NT2/D1 (cell line): ENCODE data around the gene MEIS1.

Source experiments
- DNase-seq: peaks from one replicate; pipeline ENCODE4 v3.0.0-alpha.2; 2011; ENCODE audit warnings: low read depth, low spot score
- H3K27me3 ChIP-seq: 2 replicates; pipeline ENCODE4 v1.6.0; 2011; ENCODE audit warnings: mild to moderate bottlenecking; ENCODE audit not compliant: insufficient read length, insufficient read depth
- H3K36me3 ChIP-seq: 2 replicates; pipeline ENCODE4 v1.6.1; 2011; ENCODE audit warnings: mild to moderate bottlenecking, low read length, mixed read lengths; ENCODE audit not compliant: insufficient read depth, insufficient read length
- H3K4me1 ChIP-seq: 2 replicates; pipeline ENCODE4 v1.5.1; 2011; ENCODE audit not compliant: insufficient read depth, insufficient read length
- H3K4me3 ChIP-seq: 2 replicates; pipeline ENCODE4 v1.5.1; 2011; ENCODE audit warnings: low read depth; ENCODE audit not compliant: insufficient read length
- H3K9ac ChIP-seq: 2 replicates; pipeline ENCODE4 v1.6.0; 2011; ENCODE audit warnings: low read depth; ENCODE audit not compliant: insufficient read length
- H3K9me3 ChIP-seq: 2 replicates; pipeline ENCODE4 v1.5.1; 2011; ENCODE audit warnings: mild to moderate bottlenecking, low read length; ENCODE audit not compliant: insufficient read depth
- SUZ12 ChIP-seq: IDR thresholded peaks from 2 replicates; pipeline ENCODE4 v1.6.1; 2011; ENCODE audit not compliant: insufficient read length, insufficient read depth; ENCODE audit errors: extremely low read depth
- YY1 ChIP-seq: IDR thresholded peaks from 2 replicates; pipeline ENCODE4 v1.6.1; 2011; ENCODE audit not compliant: insufficient read length, insufficient read depth
- ZNF274 ChIP-seq: IDR thresholded peaks from 2 replicates; pipeline ENCODE4 v1.6.1; 2011; ENCODE audit warnings: mild to moderate bottlenecking, low read depth, low read length

Gene MEIS1

GRCh38 chr2:66448136-66448991 lies 13.4 kb downstream of the MEIS1 start:
- Histone ChIP-seq H3K4me3 (no peak overlapping the region), H3K4me1 (no peaks in the 10 kb centered on the region), H3K9me3 (no peaks in the 10 kb centered on the region), H3K36me3 (no peaks in the 10 kb centered on the region), H3K27me3 (peaks cover 33% of the 10 kb centered on the region), H3K9ac (no peak overlapping the region)
- TF ChIP-seq YY1 = no peak
- no peak for TF ChIP-seq SUZ12
- TF ChIP-seq ZNF274 = no peak
- DNase-seq = no peak

- TF ChIP-seq SUZ12 = no peak
- TF ChIP-seq ZNF274 = no peak
- TF ChIP-seq YY1 = no peak
- Histone ChIP-seq H3K9ac (no peak overlapping the region), H3K9me3 (no peaks in the 10 kb centered on the region), H3K27me3 (peaks cover 7% of the 10 kb centered on the region), H3K36me3 (no peaks in the 10 kb centered on the region), H3K4me1 (no peaks in the 10 kb centered on the region), H3K4me3 (no peak overlapping the region)
- DNase-seq = no peak
Measured at GRCh38 chr2:66452214-66452613, 17.3 kb downstream of the MEIS1 start.

GRCh38 chr2:66452917-66453316 lies 18.0 kb downstream of the MEIS1 start:
- Histone ChIP-seq H3K9ac (no peak overlapping the region), H3K9me3 (no peaks in the 10 kb centered on the region), H3K4me1 (no peaks in the 10 kb centered on the region), H3K4me3 (no peak overlapping the region), H3K36me3 (no peaks in the 10 kb centered on the region), H3K27me3 (peaks cover 1% of the 10 kb centered on the region)
- TF ChIP-seq ZNF274 = no peak
- no peak for TF ChIP-seq SUZ12
- no peak for TF ChIP-seq YY1
- DNase-seq = no peak

GRCh38 chr2:66455490-66455889 lies 20.6 kb downstream of the MEIS1 start:
- Histone ChIP-seq H3K9me3 (no peaks in the 10 kb centered on the region), H3K4me1 (no peaks in the 10 kb centered on the region), H3K9ac (no peak overlapping the region), H3K36me3 (no peaks in the 10 kb centered on the region), H3K27me3 (no peaks in the 10 kb centered on the region), H3K4me3 (no peak overlapping the region)
- TF ChIP-seq SUZ12 = no peak
- no peak for TF ChIP-seq YY1
- no peak for TF ChIP-seq ZNF274
- no peak for DNase-seq

GRCh38 chr2:66456183-66457041 lies 21.5 kb downstream of the MEIS1 start:
- TF ChIP-seq SUZ12 = no peak
- no peak for TF ChIP-seq ZNF274
- no peak for TF ChIP-seq YY1
- Histone ChIP-seq H3K36me3 (no peaks in the 10 kb centered on the region), H3K27me3 (no peaks in the 10 kb centered on the region), H3K4me1 (no peaks in the 10 kb centered on the region), H3K9ac (no peak overlapping the region), H3K4me3 (no peak overlapping the region), H3K9me3 (no peaks in the 10 kb centered on the region)
- no peak for DNase-seq

GRCh38 chr2:66457545-66457944 lies 22.6 kb downstream of the MEIS1 start:
- Histone ChIP-seq H3K4me3 (no peak overlapping the region), H3K9ac (no peak overlapping the region), H3K36me3 (no peaks in the 10 kb centered on the region), H3K4me1 (no peaks in the 10 kb centered on the region), H3K9me3 (no peaks in the 10 kb centered on the region), H3K27me3 (no peaks in the 10 kb centered on the region)
- TF ChIP-seq YY1 (no peak), ZNF274 (no peak)
- no peak for DNase-seq

- Histone ChIP-seq H3K36me3 (no peaks in the 10 kb centered on the region), H3K9me3 (no peaks in the 10 kb centered on the region), H3K9ac (no peak overlapping the region), H3K4me1 (no peaks in the 10 kb centered on the region), H3K27me3 (no peaks in the 10 kb centered on the region), H3K4me3 (no peak overlapping the region)
- no peak for TF ChIP-seq ZNF274
- TF ChIP-seq YY1 = no peak
- no peak for TF ChIP-seq SUZ12
- DNase-seq = no peak
Measured at GRCh38 chr2:66460031-66460430, 25.1 kb downstream of the MEIS1 start.
